GM23248 (cell line): ENCODE data around the gene KIAA2012. TPM values are rescaled to one million over a fixed set of nuclear protein-coding genes. Genes with fewer than 3 reads are reported as not detected.

Source experiments
- DNase-seq: peaks from one replicate; pipeline ENCODE4 v3.0.0-alpha.2; 2015
- H2AFZ ChIP-seq: fragments of 200-600 bp; sonication (generic); 2 replicates; pipeline ENCODE4 v1.6.1; 2016; ENCODE audit warnings: antibody characterized with exemption
- H3F3A ChIP-seq: fragments of 200-600 bp; sonication (generic); 2 replicates; pipeline ENCODE4 v1.6.1; 2016; ENCODE audit warnings: mild to moderate bottlenecking, antibody characterized with exemption, mixed run types; ENCODE audit not compliant: insufficient read depth
- H3K27ac ChIP-seq: fragments of 200-600 bp; sonication (generic); 2 replicates; pipeline ENCODE4 v1.5.1; 2016; ENCODE audit warnings: mild to moderate bottlenecking
- H3K27me3 ChIP-seq: fragments of 200-600 bp; sonication (generic); replicated peaks from 2 replicates; pipeline ENCODE4 v1.6.1; 2016; ENCODE audit warnings: mild to moderate bottlenecking; ENCODE audit not compliant: insufficient read depth
- H3K36me3 ChIP-seq: fragments of 200-600 bp; sonication (generic); 2 replicates; pipeline ENCODE4 v1.6.1; 2016; ENCODE audit warnings: low read depth, mild to moderate bottlenecking
- H3K4me1 ChIP-seq: fragments of 200-600 bp; sonication (generic); 2 replicates; pipeline ENCODE4 v1.6.1; 2016; ENCODE audit warnings: mild to moderate bottlenecking; ENCODE audit not compliant: insufficient read depth
- H3K4me2 ChIP-seq: fragments of 200-600 bp; sonication (generic); one replicate; pipeline ENCODE4 v1.6.1; 2016; ENCODE audit warnings: mild to moderate bottlenecking; ENCODE audit not compliant: unreplicated experiment
- H3K4me3 ChIP-seq: fragments of 200-600 bp; sonication (generic); 2 replicates; pipeline ENCODE4 v1.5.1; 2016; ENCODE audit warnings: mild to moderate bottlenecking
- H3K79me2 ChIP-seq: fragments of 200-600 bp; sonication (generic); 2 replicates; pipeline ENCODE4 v1.6.1; 2016; ENCODE audit warnings: mild to moderate bottlenecking; ENCODE audit not compliant: insufficient read depth
- H3K9ac ChIP-seq: fragments of 200-600 bp; sonication (generic); 2 replicates; pipeline ENCODE4 v1.6.1; 2016; ENCODE audit warnings: mild to moderate bottlenecking
- H3K9me2 ChIP-seq: fragments of 200-600 bp; sonication (generic); 2 replicates; pipeline ENCODE4 v1.6.1; 2016; ENCODE audit warnings: mixed run types, mild to moderate bottlenecking, moderate library complexity; ENCODE audit not compliant: insufficient read depth
- H3K9me3 ChIP-seq: fragments of 200-600 bp; sonication (generic); one replicate; pipeline ENCODE4 v1.6.1; 2017; ENCODE audit warnings: low read depth
- H4K20me1 ChIP-seq: fragments of 200-600 bp; sonication (generic); 2 replicates; pipeline ENCODE4 v1.6.0; 2016; ENCODE audit not compliant: insufficient read depth
- EZH2 ChIP-seq: fragments of 200-600 bp; sonication (generic); IDR thresholded peaks from 2 replicates; pipeline ENCODE4 v1.6.1; 2018; ENCODE audit warnings: antibody characterized with exemption, mild to moderate bottlenecking; ENCODE audit not compliant: insufficient read depth, poor library complexity, severe bottlenecking
- EZH2phosphoT487 ChIP-seq: fragments of 200-600 bp; sonication (generic); IDR thresholded peaks from 2 replicates; pipeline ENCODE4 v1.6.1; 2018; ENCODE audit warnings: antibody characterized with exemption, moderate library complexity, mild to moderate bottlenecking, low read depth; ENCODE audit not compliant: insufficient read depth
- WGBS, 2 experiments: methylation state at CpG; one replicate each; pipeline ENCODE4 v1.1.6; 2015 to 2017; ENCODE audit warnings: low lambda C conversion rate in 2 of 2, low coverage in 1 of 2; ENCODE audit errors: missing lambda C conversion rate in 2 of 2; 5-methylcytosine and 5-hydroxymethylcytosine counted together
- in situ Hi-C: fragments of 300-500 bp; cut with MboI; formaldehyde crosslinking; loops from 2 replicates; pipeline ENCODE4 v1.15.0; 2020
- polyA plus RNA-seq: library from polyadenylated mRNA; unstranded; fragments of >200 nt; fragmentation: Nextera tagmentation; extraction: Ambion mirVana; gene quantifications from 2 replicates; pipeline ENCODE4 v1.2.1, GENCODE V29; 2016
- total RNA-seq: library from RNA; depleted of rRNA; stranded (reverse); fragments of >200 nt; shearing (Covaris generic); gene quantifications from 2 replicates; pipeline ENCODE4 v1.2.3, GENCODE V29; 2014

The KIAA2012 gene
- total and polyA plus RNA-seq, 2 experiments from 2014 or later = 0.18 TPM; not detected in 1

DNA sequence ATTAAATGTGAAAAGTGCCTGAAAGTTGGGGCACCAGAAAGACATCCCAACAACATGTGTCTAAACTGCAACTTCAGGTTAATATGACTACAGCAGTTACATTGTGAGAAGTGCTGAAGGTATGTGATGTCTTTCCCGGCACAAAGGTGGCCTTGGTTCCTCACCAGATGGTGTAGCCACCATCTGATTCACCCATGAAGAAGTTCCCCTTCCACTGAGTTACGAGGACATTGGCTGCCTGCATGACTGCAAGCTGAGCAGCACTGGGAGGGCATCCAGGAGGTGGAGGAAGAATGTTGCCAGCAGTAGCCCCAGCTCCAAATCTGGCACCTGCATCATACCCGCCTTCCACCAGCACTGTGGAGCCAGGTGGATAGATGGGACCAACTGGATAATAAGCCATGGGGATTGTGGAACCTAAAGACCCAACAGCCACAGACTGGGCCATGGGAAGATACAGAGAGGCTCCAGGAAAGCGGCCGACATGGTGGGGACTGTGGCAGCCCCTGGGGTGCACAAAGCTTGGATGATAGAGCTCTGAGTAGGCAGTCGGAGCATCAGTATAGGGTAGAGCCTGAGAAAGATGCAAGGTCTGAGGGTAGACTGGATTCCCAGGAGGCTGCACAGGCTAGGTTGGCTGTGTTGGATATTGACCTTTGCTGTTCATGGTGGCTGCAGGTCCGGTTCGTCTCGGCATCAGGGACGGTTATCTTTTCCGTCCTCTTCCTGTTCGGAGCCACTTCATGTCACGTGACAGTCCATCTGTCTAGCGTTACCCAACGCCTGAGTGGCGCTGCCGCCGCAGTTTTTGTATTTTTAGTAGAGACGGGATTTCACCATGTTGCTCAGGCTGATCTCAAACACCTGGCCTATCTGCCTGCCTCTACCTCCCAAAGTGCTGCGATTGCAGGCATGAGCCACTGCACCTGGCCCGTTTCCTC is 128.4 kb downstream of the KIAA2012 start:
- TF ChIP-seq EZH2 = no peak
- TF ChIP-seq EZH2phosphoT487 = no peak
- H3K4me1 ChIP-seq = no peaks in the 10 kb centered on the region
- H3K79me2 ChIP-seq = 0 out of 2 replicates have a peak, but pooled peaks cover 6% of the 10 kb centered on the region
- no peaks in the 10 kb centered on the region for H3K9me3 ChIP-seq
- no peaks in the 10 kb centered on the region for H4K20me1 ChIP-seq
- H3K27ac ChIP-seq = no peak overlapping the region
- H3K4me3 ChIP-seq = no peak overlapping the region
- WGBS, 2 experiments = 84 to 88% methylated on average over 21 of the region's 21 CpGs
- no peaks in the 10 kb centered on the region for H3K9me2 ChIP-seq
- in situ Hi-C loops = no loop called here
- H3K4me2 ChIP-seq = no peak overlapping the region
- H3F3A ChIP-seq = no peaks in the 10 kb centered on the region
- DNase-seq = no peak
- no peak overlapping the region for H2AFZ ChIP-seq
- H3K9ac ChIP-seq = no peak overlapping the region
- no peaks in the 10 kb centered on the region for H3K27me3 ChIP-seq
- peaks cover 18% of the 10 kb centered on the region for H3K36me3 ChIP-seq

DNA sequence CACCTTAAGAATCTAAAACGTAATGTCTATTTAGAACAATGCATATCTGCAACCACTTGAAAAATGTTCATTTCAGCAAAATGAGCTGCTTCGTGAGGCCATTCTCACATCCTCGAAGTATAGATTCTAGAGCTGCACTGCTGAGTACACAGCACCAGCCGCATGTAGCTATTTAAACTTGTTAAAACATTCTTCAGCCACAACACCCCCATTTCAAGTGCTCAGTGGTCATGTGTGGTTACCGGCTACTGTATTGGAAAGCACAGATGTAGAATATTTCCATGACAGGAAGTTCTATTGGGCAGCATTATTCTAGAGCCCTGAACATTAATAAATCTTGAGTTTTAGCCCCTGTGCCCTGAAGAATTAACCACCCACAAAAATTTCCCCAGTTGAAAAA is 130.3 kb downstream of the KIAA2012 start:
- peaks cover 8% of the 10 kb centered on the region; the same call in 1 of the 2 replicates for H3F3A ChIP-seq
- no peaks in the 10 kb centered on the region for H3K9me2 ChIP-seq
- no peak overlapping the region for H2AFZ ChIP-seq
- 0 out of 2 replicates have a peak, but pooled peaks cover 6% of the 10 kb centered on the region for H3K79me2 ChIP-seq
- H3K4me1 ChIP-seq = no peaks in the 10 kb centered on the region
- no peak overlapping the region for H3K27ac ChIP-seq
- TF ChIP-seq EZH2 (no peak), EZH2phosphoT487 (no peak)
- H3K9me3 ChIP-seq = no peaks in the 10 kb centered on the region
- H3K4me3 ChIP-seq = no peak overlapping the region
- WGBS, 2 experiments = 95 to 98% methylated on average over 5 of the region's 5 CpGs
- H3K4me2 ChIP-seq = no peak overlapping the region
- no peaks in the 10 kb centered on the region for H4K20me1 ChIP-seq
- DNase-seq = no peak
- in situ Hi-C loops = no loop called here
- H3K9ac ChIP-seq = no peak overlapping the region
- peaks cover 32% of the 10 kb centered on the region for H3K36me3 ChIP-seq
- H3K27me3 ChIP-seq = no peaks in the 10 kb centered on the region

DNA sequence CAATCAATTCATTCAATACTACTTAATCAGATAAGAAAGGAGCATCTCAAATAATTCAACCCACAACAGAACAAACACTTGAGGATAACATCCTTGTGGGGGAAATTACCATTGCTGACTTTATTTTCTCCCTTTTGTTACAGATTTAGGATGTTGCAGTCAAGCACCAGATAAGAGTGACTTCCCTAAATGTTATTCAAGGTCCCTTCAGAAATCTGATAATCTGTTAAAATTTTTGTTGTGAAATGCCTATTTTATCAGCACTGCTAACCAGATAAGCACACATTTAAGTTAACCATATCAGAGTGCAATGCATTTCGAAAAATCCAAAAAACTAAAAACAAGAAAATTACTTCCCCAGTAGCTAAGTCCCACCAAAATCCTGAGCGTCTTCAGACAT is 131.8 kb downstream of the KIAA2012 start:
- peaks cover 13% of the 10 kb centered on the region for H3K79me2 ChIP-seq
- no peak for DNase-seq
- in situ Hi-C loops = no loop called here
- no peaks in the 10 kb centered on the region for H4K20me1 ChIP-seq
- 93 to 100% methylated on average over 2 of the region's 2 CpGs for WGBS, 2 experiments
- no peak overlapping the region for H2AFZ ChIP-seq
- no peaks in the 10 kb centered on the region for H3K27me3 ChIP-seq
- H3F3A ChIP-seq = peaks cover 8% of the 10 kb centered on the region; the same call in 1 of the 2 replicates
- no peaks in the 10 kb centered on the region for H3K9me2 ChIP-seq
- no peak for TF ChIP-seq EZH2
- TF ChIP-seq EZH2phosphoT487 = no peak
- H3K36me3 ChIP-seq = peaks cover 36% of the 10 kb centered on the region
- H3K4me2 ChIP-seq = no peak overlapping the region
- H3K27ac ChIP-seq = no peak overlapping the region
- H3K9ac ChIP-seq = no peak overlapping the region
- H3K9me3 ChIP-seq = no peaks in the 10 kb centered on the region
- no peaks in the 10 kb centered on the region for H3K4me1 ChIP-seq
- no peak overlapping the region for H3K4me3 ChIP-seq

DNA sequence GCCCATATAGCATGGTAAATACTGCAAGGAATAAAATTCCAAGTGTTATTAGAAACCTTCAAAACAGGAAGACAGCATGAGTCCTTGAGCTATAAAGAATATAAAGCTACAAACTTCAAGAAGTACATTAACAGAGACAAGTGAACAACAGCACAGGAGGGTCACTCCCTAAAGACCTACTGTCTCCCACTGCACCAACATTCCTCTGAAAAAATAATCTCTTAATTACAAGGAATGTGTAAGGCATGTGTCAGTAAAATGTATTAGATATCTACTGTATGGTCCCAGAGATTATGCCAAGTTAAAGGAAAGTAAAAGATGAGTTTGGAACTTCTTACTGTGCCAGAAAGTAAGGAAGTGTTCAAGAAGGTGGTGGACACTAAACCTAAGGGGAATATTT is 135.5 kb downstream of the KIAA2012 start:
- Histone ChIP-seq H3K27ac (no peak overlapping the region), H3K4me1 (no peaks in the 10 kb centered on the region), H3K9me2 (no peaks in the 10 kb centered on the region), H3K4me3 (no peak overlapping the region), H3F3A (peaks cover 8% of the 10 kb centered on the region; the same call in 1 of the 2 replicates), H3K9me3 (no peaks in the 10 kb centered on the region), H3K4me2 (no peak overlapping the region), H3K79me2 (peaks cover 43% of the 10 kb centered on the region), H3K9ac (no peak overlapping the region), H3K27me3 (no peaks in the 10 kb centered on the region), H3K36me3 (peaks cover 55% of the 10 kb centered on the region), H2AFZ (no peak overlapping the region), H4K20me1 (no peaks in the 10 kb centered on the region)
- in situ Hi-C loops = no loop called here
- DNase-seq = no peak
- TF ChIP-seq EZH2phosphoT487 (no peak), EZH2 (no peak)

- no peak overlapping the region for H3K4me3 ChIP-seq
- in situ Hi-C loops = no loop called here
- H3K9me2 ChIP-seq = no peaks in the 10 kb centered on the region
- no peak for TF ChIP-seq EZH2
- TF ChIP-seq EZH2phosphoT487 = no peak
- peaks cover 92% of the 10 kb centered on the region for H3K79me2 ChIP-seq
- no peak overlapping the region for H2AFZ ChIP-seq
- no peaks in the 10 kb centered on the region for H3F3A ChIP-seq
- peaks cover 4% of the 10 kb centered on the region; the same call in 1 of the 2 replicates for H4K20me1 ChIP-seq
- WGBS, 2 experiments = 97 to 100% methylated on average over 1 of the region's 1 CpG
- no peaks in the 10 kb centered on the region for H3K9me3 ChIP-seq
- H3K27ac ChIP-seq = no peak overlapping the region
- no peak overlapping the region for H3K4me2 ChIP-seq
- H3K27me3 ChIP-seq = no peaks in the 10 kb centered on the region
- H3K9ac ChIP-seq = no peak overlapping the region
- H3K4me1 ChIP-seq = no peaks in the 10 kb centered on the region
- H3K36me3 ChIP-seq = peaks cover 34% of the 10 kb centered on the region
- DNase-seq = peak; percentile 29
Observed at GRCh38 chr2:202215179-202215578, 142.1 kb downstream of the KIAA2012 start.
